Gastroesophageal sphincter (tissue), 4 donors: ENCODE measurements around the gene VPS8. TPM values are rescaled to one million over a fixed set of nuclear protein-coding genes. Genes with fewer than 3 reads are reported as not detected.

Experiments used
- ATAC-seq: fragments of 150-250 bp; one replicate; pipeline ENCODE4 v1.9.1; 2016; ENCODE audit warnings: mild to moderate bottlenecking, moderate library complexity
- H3K27ac ChIP-seq, 4 donors: fragments of 200-600 bp; sonication (generic) in 3 of 4; 1 replicate in 3 of 4; 2 replicates in 1 of 4; pipeline ENCODE4 v1.5.1; 2016 to 2019
- H3K27me3 ChIP-seq: fragments of 200-600 bp; sonication (generic); one replicate; pipeline ENCODE4 v1.5.1; 2019
- H3K36me3 ChIP-seq, 2 donors: fragments of 200-600 bp; sonication (generic); one replicate each; pipeline ENCODE4 v1.5.1; 2019; ENCODE audit warnings: control low read depth in 1 of 2
- H3K4me1 ChIP-seq, 3 donors: fragments of 200-600 bp; sonication (generic); 1 replicate in 2 of 3; 2 replicates in 1 of 3; pipeline ENCODE4 v1.5.1; 2016 to 2019; ENCODE audit warnings: control low read depth in 2 of 3
- H3K4me3 ChIP-seq, 2 donors: fragments of 200-600 bp; sonication (generic); one replicate each; pipeline ENCODE4 v1.5.1; 2019; ENCODE audit warnings: mild to moderate bottlenecking in 1 of 2, moderate library complexity in 1 of 2
- H3K9me3 ChIP-seq, 3 donors: fragments of 200-600 bp; sonication (generic); one replicate each; pipeline ENCODE4 v1.5.1; 2017 to 2019; ENCODE audit warnings: control low read depth in 2 of 3
- EP300 ChIP-seq: sonication (generic); formaldehyde crosslinking; IDR thresholded peaks from one replicate; pipeline ENCODE4 v1.6.1; 2017; ENCODE audit warnings: antibody characterized with exemption, mild to moderate bottlenecking
- POLR2A ChIP-seq, 2 donors: fragments of 450-650 bp; IDR thresholded peaks; one replicate each; pipeline ENCODE4 v1.6.1; 2017; ENCODE audit warnings: antibody characterized with exemption in 2 of 2, mild to moderate bottlenecking in 2 of 2, moderate library complexity in 1 of 2
- POLR2AphosphoS5 ChIP-seq: sonication (generic); formaldehyde crosslinking; IDR thresholded peaks from one replicate; pipeline ENCODE4 v1.6.1; 2017; ENCODE audit warnings: antibody characterized with exemption
- WGBS, 2 donors: methylation state at CpG; one replicate each; pipeline ENCODE4 v1.1.5; 2018; ENCODE audit warnings: low coverage in 1 of 2; 5-methylcytosine and 5-hydroxymethylcytosine counted together
- total RNA-seq, 4 donors: library from RNA; depleted of rRNA; stranded (reverse); fragments of >200 nt; gene quantifications; one replicate each; pipeline ENCODE4 v1.1.0, GENCODE V29; 2016
- TF ChIP-seq, protein P1 (sequence below), 4 experiments: fragments of 200-600 bp in 2 of 4; fragments of 450-650 bp in 2 of 4; sonication (generic) in 1 of 4; IDR thresholded peaks; one replicate each; pipeline ENCODE4 v1.5.1; 2017 to 2019; ENCODE audit warnings: antibody characterized with exemption in 4 of 4, mild to moderate bottlenecking in 2 of 4, moderate library complexity in 2 of 4

The VPS8 gene
- total RNA-seq, 4 donors from 2014 or later = 27.1 to 72.5 (median 40.8) TPM

GRCh38 chr3:184919651-184920050 is 107.7 kb downstream of the VPS8 start:
- Histone ChIP-seq H3K27me3 (no peaks in the 10 kb centered on the region), H3K9me3 (no peaks in the 10 kb centered on the region), H3K36me3 (peaks cover 0 to 85% of the 10 kb centered on the region in 2 donors), H3K4me3 (no peak overlapping the region), H3K4me1 (no peaks in the 10 kb centered on the region), H3K27ac (no peak overlapping the region)
- 100% methylated on average over 2 of the region's 2 CpGs for WGBS, 2 donors
- no peak for ATAC-seq
- TF ChIP-seq, protein P1, sequence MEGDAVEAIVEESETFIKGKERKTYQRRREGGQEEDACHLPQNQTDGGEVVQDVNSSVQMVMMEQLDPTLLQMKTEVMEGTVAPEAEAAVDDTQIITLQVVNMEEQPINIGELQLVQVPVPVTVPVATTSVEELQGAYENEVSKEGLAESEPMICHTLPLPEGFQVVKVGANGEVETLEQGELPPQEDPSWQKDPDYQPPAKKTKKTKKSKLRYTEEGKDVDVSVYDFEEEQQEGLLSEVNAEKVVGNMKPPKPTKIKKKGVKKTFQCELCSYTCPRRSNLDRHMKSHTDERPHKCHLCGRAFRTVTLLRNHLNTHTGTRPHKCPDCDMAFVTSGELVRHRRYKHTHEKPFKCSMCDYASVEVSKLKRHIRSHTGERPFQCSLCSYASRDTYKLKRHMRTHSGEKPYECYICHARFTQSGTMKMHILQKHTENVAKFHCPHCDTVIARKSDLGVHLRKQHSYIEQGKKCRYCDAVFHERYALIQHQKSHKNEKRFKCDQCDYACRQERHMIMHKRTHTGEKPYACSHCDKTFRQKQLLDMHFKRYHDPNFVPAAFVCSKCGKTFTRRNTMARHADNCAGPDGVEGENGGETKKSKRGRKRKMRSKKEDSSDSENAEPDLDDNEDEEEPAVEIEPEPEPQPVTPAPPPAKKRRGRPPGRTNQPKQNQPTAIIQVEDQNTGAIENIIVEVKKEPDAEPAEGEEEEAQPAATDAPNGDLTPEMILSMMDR (IDR thresholded peaks at IDR 0.05) = no peak
- no peak for TF ChIP-seq POLR2AphosphoS5
- no peak for TF ChIP-seq EP300
- no peak for TF ChIP-seq POLR2A (IDR thresholded peaks at IDR 0.05)

GRCh38 chr3:184924547-184924946 is 112.6 kb downstream of the VPS8 start:
- Histone ChIP-seq H3K9me3 (no peaks in the 10 kb centered on the region), H3K4me3 (no peak overlapping the region), H3K27ac (no peak overlapping the region), H3K4me1 (no peaks in the 10 kb centered on the region), H3K27me3 (no peaks in the 10 kb centered on the region), H3K36me3 (peaks cover 0 to 87% of the 10 kb centered on the region in 2 donors)
- TF ChIP-seq POLR2AphosphoS5 (no peak), EP300 (no peak), POLR2A (IDR thresholded peaks at IDR 0.05) (no peak)
- TF ChIP-seq, protein P1 (IDR thresholded peaks at IDR 0.05) = no peak
- no peak for ATAC-seq
- WGBS, 2 donors = 94 to 97% methylated on average over 7 of the region's 7 CpGs

DNA sequence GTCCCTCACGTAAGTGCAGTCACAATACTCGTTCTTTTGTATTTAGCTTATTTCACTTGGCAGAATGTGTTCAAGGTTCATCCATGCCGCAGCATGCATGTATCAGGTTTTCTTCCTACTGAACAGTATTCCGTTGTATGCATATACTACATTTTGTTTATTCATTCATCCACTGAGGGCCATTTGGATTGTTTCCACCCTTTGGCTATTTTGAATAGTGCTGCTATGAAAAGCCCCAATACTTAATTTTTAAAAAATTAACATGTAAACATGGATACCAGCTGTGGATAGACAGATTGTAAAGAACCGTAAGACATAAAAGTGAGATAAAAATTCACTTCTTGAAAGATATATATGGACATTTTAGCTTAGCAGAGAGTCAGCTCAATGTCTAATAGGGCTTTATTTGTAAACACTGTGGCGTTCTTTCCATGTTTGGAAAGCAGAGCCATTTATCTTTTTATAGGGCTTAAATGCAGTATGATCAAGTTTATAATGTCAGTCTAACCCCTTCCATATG is 115.9 kb downstream of the VPS8 start:
- H3K36me3 ChIP-seq = peaks cover 0 to 94% of the 10 kb centered on the region in 2 donors
- H3K27me3 ChIP-seq = no peaks in the 10 kb centered on the region
- WGBS, 2 donors = 78 to 100% methylated on average over 6 of the region's 6 CpGs
- H3K4me3 ChIP-seq = no peak overlapping the region
- no peak for ATAC-seq
- no peak for TF ChIP-seq EP300
- TF ChIP-seq, protein P1 (IDR thresholded peaks at IDR 0.05) = no peak
- TF ChIP-seq POLR2A (IDR thresholded peaks at IDR 0.05) = no peak
- no peak for TF ChIP-seq POLR2AphosphoS5
- no peaks in the 10 kb centered on the region for H3K9me3 ChIP-seq
- no peaks in the 10 kb centered on the region for H3K4me1 ChIP-seq
- H3K27ac ChIP-seq = no peak overlapping the region

DNA sequence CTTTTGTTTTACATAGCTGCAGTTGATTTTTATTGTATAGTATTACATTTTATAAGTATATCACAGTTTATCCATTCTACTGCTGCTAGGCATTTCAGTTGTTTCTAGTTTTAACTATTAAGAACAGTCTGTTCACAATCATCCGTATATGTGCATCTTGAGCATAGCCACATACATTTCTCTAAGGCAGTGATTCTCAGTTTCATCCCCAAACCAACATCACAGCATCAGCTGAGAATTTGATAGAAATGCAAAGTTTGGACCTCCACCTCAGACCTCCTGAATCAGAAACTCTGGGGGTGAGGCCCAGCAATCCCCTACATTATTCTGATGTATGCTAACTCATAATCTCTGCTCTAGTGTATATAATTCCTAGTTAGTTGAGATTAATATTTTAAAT is 120.8 kb downstream of the VPS8 start:
- no peak for TF ChIP-seq POLR2AphosphoS5
- no peak for TF ChIP-seq POLR2A (IDR thresholded peaks at IDR 0.05)
- TF ChIP-seq EP300 = no peak
- TF ChIP-seq, protein P1 (IDR thresholded peaks at IDR 0.05) = no peak
- 88 to 100% methylated on average over 1 of the region's 1 CpG for WGBS, 2 donors
- H3K9me3 ChIP-seq = no peaks in the 10 kb centered on the region
- H3K36me3 ChIP-seq = peaks cover 0 to 68% of the 10 kb centered on the region in 2 donors
- ATAC-seq = no peak
- H3K27me3 ChIP-seq = no peaks in the 10 kb centered on the region
- H3K27ac ChIP-seq = no peak overlapping the region
- no peaks in the 10 kb centered on the region for H3K4me1 ChIP-seq
- H3K4me3 ChIP-seq = no peak overlapping the region

DNA sequence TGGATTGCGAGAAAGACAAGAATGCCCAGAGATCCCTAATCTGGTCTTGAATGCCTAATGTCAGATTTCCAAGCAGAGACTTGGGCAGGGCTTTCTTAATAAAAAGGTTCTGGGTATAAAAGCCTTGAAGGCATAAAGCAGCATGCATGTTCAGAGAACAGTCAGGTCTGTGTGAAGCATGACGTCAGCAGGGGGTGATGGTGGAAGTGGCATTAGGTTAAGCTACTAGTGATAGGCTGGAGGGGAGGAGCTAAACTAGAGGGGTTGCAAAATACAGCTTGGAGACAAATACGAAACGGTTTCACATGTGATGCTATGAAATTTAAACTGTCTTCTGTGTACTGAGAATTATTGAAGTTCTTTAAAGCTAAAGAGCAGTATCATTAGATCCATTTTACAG is 125.6 kb downstream of the VPS8 start:
- no peaks in the 10 kb centered on the region for H3K9me3 ChIP-seq
- 85 to 100% methylated on average over 2 to 4 of the region's 4 CpGs for WGBS, 2 donors
- H3K4me1 ChIP-seq = no peaks in the 10 kb centered on the region
- no peak overlapping the region for H3K27ac ChIP-seq
- no peak for ATAC-seq
- peaks cover 0 to 65% of the 10 kb centered on the region in 2 donors for H3K36me3 ChIP-seq
- TF ChIP-seq POLR2A (IDR thresholded peaks at IDR 0.05) = no peak
- TF ChIP-seq POLR2AphosphoS5 = no peak
- TF ChIP-seq, protein P1 (IDR thresholded peaks at IDR 0.05) = no peak
- TF ChIP-seq EP300 = no peak
- H3K4me3 ChIP-seq = no peak overlapping the region
- no peaks in the 10 kb centered on the region for H3K27me3 ChIP-seq
